ENCODE data around the gene RPS3A.
A peak's percentile ranks its signal among the peaks of the same experiment; 100 is the strongest.
"Not testable (repeated sequence)": the region's sequence is repeated elsewhere in the genome, so short reads cannot be mapped to it uniquely, and the experiment has no call there.

The RPS3A gene

GRCh38 chr4:151114338-151114737, 14.9 kb downstream of the RPS3A start:
- no peak for DNase-seq (ENCODE audit: low read depth)
- no peak for TF ChIP-seq CTCF (IDR thresholded peaks at IDR 0.05; ENCODE audit: insufficient read depth, low read depth, low read length, missing control alignments)

GRCh38 chr4:151114986-151115385, 15.6 kb downstream of the RPS3A start:
- peak; percentile 45 for DNase-seq (ENCODE audit: low read depth)
- H3K4me3 ChIP-seq (ENCODE audit: low read length): no peak overlapping the region
- TF ChIP-seq CTCF (IDR thresholded peaks at IDR 0.05; ENCODE audit: insufficient read depth, low read depth, low read length, missing control alignments): no peak

More at GRCh38 chr4:151114338-151114737, 14.9 kb downstream of the RPS3A start:
- no peak overlapping the region for H3K4me3 ChIP-seq (ENCODE audit: low read length)

GRCh38 chr4:151117371-151117962, 18.0 kb downstream of the RPS3A start:
- DNase-seq (ENCODE audit: low read depth): peak; percentile 66
- no peak overlapping the region for H3K4me3 ChIP-seq (ENCODE audit: low read length)

GRCh38 chr4:151129796-151130195, 30.4 kb downstream of the RPS3A start:
- no peak for TF ChIP-seq CTCF (IDR thresholded peaks at IDR 0.05; ENCODE audit: insufficient read depth, low read depth, low read length, missing control alignments)
- no peak overlapping the region for H3K4me3 ChIP-seq (ENCODE audit: low read length)
- no peak for DNase-seq (ENCODE audit: low read depth)

More at GRCh38 chr4:151117371-151117962, 18.0 kb downstream of the RPS3A start:
- peak; percentile 79 for TF ChIP-seq CTCF (IDR thresholded peaks at IDR 0.05; ENCODE audit: insufficient read depth, low read depth, low read length, missing control alignments)

GRCh38 chr4:151133311-151133710, 33.9 kb downstream of the RPS3A start:
- DNase-seq (ENCODE audit: low read depth): no peak
- no peak for TF ChIP-seq CTCF (IDR thresholded peaks at IDR 0.05; ENCODE audit: insufficient read depth, low read depth, low read length, missing control alignments)

GRCh38 chr4:151136048-151136447, 36.6 kb downstream of the RPS3A start:
- not testable (repeated sequence) for H3K4me3 ChIP-seq (ENCODE audit: low read length); DNase-seq (ENCODE audit: low read depth)

More at GRCh38 chr4:151133311-151133710, 33.9 kb downstream of the RPS3A start:
- H3K4me3 ChIP-seq (ENCODE audit: low read length): no peak overlapping the region

- no peak for TF ChIP-seq CTCF (IDR thresholded peaks at IDR 0.05; ENCODE audit: insufficient read depth, low read depth, low read length, missing control alignments)
- DNase-seq (ENCODE audit: low read depth): no peak
- H3K4me3 ChIP-seq (ENCODE audit: low read length): no peak overlapping the region
These were observed 40.4 kb downstream of the RPS3A start for GRCh38 chr4:151139814-151140213.
